Measurements from ENCODE around the gene TMEM81.

GRCh38 chr1:205057808-205058575 lies 26.3 kb downstream of the TMEM81 start:
- TF ChIP-seq, protein P1, sequence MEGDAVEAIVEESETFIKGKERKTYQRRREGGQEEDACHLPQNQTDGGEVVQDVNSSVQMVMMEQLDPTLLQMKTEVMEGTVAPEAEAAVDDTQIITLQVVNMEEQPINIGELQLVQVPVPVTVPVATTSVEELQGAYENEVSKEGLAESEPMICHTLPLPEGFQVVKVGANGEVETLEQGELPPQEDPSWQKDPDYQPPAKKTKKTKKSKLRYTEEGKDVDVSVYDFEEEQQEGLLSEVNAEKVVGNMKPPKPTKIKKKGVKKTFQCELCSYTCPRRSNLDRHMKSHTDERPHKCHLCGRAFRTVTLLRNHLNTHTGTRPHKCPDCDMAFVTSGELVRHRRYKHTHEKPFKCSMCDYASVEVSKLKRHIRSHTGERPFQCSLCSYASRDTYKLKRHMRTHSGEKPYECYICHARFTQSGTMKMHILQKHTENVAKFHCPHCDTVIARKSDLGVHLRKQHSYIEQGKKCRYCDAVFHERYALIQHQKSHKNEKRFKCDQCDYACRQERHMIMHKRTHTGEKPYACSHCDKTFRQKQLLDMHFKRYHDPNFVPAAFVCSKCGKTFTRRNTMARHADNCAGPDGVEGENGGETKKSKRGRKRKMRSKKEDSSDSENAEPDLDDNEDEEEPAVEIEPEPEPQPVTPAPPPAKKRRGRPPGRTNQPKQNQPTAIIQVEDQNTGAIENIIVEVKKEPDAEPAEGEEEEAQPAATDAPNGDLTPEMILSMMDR (IDR thresholded peaks at IDR 0.05; ENCODE audit: low read length), result no peak
- TF ChIP-seq EZH2 (IDR thresholded peaks at IDR 0.05; ENCODE audit: borderline replicate concordance, low read length), result no peak

Data from OCI-LY1 (cell line).